Measurements from ENCODE around the gene PACS2. TPM values are rescaled to one million over a fixed set of nuclear protein-coding genes. Genes with fewer than 3 reads are reported as not detected.
A peak's percentile ranks its signal among the peaks of the same experiment; 100 is the strongest.

Gene PACS2
- total and polyA plus RNA-seq, 2 of the 8 experiments (the other 6 are each of a cell fraction or from before 2014, with no cell fraction given): 38.0 to 62.8 TPM

DNA sequence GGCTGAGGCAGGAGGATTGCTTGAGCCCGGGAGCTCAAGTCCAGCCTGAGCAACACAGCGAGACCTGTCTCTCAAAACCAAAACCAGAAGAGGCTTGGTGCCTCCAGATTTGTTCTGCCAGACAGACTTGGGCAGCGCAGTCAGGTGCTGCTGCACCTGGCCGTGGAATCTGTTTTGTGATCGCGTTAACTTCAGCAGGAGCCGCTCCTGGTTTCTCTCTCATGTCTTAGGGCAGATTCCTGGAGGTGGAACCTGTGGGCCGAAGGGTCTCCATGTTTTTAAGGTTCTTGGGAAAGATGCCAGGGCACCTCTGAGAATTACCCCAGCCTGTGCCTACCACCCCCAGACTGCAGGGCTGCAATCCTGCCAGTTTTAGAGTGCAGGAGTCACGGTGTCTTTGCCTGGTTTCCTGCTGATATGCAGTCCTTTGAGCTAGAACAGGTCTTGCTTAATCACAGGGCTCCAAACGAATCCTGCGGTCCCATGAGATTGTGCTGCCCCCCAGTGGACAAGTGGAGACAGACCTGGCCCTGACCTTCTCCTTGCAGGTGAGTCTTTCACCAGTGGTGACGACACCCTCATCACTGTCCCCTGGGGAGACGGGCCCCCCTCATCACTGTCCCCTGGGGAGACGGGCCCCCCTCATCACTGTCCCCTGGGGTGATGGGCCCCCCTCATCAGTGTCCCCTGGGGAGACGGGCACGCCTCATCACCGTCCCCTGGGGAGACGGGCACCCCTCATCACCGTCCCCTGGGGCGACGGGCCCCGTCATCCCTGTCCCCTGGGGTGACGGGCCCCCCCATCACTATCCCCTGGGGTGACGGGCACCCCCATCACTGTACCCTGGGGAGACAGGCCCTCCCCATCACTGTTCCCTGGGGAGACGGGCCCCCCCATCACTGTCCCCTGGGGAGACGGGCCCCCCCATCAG lies 37.6 kb downstream of the PACS2 start (continued):
- TF ChIP-seq CTCF (IDR thresholded peaks at IDR 0.05; ENCODE audit: control extremely low read depth in 1 of 3, insufficient read depth in 1 of 3, low read depth in 1 of 3, low read length in 3 of 3): peak in 2 of 3 experiments; percentile 92 to 97; a peak in 3 of 4 replicates
- TF ChIP-seq GABPA (IDR thresholded peaks at IDR 0.05; ENCODE audit: borderline replicate concordance, insufficient read depth, low read length): peak; percentile 78; the same call in 1 of the 2 replicates
- no peak for TF ChIP-seq SP2 (IDR thresholded peaks at IDR 0.05; ENCODE audit: low read length)
- TF ChIP-seq MAFK (IDR thresholded peaks at IDR 0.05; ENCODE audit: low read depth, low read length): no peak
- TF ChIP-seq TCF12 (IDR thresholded peaks at IDR 0.05; ENCODE audit: low read depth, low read length): no peak
- TF ChIP-seq EZH2 (IDR thresholded peaks at IDR 0.05; ENCODE audit: low read depth, low read length, severe bottlenecking): no peak
- no peak for TF ChIP-seq EP300 (IDR thresholded peaks at IDR 0.05; ENCODE audit: borderline replicate concordance in 1 of 2, low read depth in 2 of 2, low read length in 2 of 2)
- TF ChIP-seq JUN (IDR thresholded peaks at IDR 0.05; ENCODE audit: low read depth, low read length): no peak
- TF ChIP-seq PHF8 (conservative IDR thresholded peaks at IDR 0.05; ENCODE audit: low read depth, low read length): no peak
- TF ChIP-seq SIX5 (IDR thresholded peaks at IDR 0.05; ENCODE audit: low read depth, low read length): no peak
- no peak for TF ChIP-seq HDAC2 (IDR thresholded peaks at IDR 0.05; ENCODE audit: borderline replicate concordance in 1 of 2, low read depth in 2 of 2, low read length in 2 of 2)
- TF ChIP-seq CHD2 (IDR thresholded peaks at IDR 0.05; ENCODE audit: low read length): no peak
- TF ChIP-seq, protein P1, sequence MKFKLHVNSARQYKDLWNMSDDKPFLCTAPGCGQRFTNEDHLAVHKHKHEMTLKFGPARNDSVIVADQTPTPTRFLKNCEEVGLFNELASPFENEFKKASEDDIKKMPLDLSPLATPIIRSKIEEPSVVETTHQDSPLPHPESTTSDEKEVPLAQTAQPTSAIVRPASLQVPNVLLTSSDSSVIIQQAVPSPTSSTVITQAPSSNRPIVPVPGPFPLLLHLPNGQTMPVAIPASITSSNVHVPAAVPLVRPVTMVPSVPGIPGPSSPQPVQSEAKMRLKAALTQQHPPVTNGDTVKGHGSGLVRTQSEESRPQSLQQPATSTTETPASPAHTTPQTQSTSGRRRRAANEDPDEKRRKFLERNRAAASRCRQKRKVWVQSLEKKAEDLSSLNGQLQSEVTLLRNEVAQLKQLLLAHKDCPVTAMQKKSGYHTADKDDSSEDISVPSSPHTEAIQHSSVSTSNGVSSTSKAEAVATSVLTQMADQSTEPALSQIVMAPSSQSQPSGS (IDR thresholded peaks at IDR 0.05; ENCODE audit: low read length): no peak
- TF ChIP-seq RNF2 (IDR thresholded peaks at IDR 0.05; ENCODE audit: borderline replicate concordance, low read depth, low read length, missing control alignments, poor library complexity, severe bottlenecking): no peak
- no peak for TF ChIP-seq HDAC6 (IDR thresholded peaks at IDR 0.05; ENCODE audit: low read depth, low read length)
- TF ChIP-seq, protein P2, sequence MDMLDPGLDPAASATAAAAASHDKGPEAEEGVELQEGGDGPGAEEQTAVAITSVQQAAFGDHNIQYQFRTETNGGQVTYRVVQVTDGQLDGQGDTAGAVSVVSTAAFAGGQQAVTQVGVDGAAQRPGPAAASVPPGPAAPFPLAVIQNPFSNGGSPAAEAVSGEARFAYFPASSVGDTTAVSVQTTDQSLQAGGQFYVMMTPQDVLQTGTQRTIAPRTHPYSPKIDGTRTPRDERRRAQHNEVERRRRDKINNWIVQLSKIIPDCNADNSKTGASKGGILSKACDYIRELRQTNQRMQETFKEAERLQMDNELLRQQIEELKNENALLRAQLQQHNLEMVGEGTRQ (IDR thresholded peaks at IDR 0.05; ENCODE audit: low read length): no peak

Measured in H1 (cell line).